ENCODE data around the gene HUNK.

Gene HUNK

DNA sequence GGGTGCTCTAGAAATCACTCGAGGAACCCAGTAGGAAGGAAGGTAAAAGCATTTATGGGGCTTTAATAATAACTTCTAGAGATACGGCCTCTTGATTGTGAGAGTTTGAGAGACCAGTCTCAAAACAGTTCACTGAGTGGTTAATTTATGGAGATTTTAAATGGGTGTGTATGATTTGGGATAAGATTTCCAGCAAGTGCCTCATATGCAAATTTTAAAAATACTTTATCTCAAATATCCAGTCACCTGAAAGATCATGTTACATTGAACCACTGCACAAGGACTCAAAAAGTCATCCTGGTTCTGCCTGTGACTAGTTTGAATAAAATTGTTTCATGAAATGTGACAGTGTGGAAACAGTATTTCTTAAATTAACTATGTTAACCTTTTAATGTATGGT, 64.5 kb downstream of the HUNK start:
- DNase-seq (ENCODE audit: low read depth in 2 of 2): no peak
- TF ChIP-seq, protein P1, sequence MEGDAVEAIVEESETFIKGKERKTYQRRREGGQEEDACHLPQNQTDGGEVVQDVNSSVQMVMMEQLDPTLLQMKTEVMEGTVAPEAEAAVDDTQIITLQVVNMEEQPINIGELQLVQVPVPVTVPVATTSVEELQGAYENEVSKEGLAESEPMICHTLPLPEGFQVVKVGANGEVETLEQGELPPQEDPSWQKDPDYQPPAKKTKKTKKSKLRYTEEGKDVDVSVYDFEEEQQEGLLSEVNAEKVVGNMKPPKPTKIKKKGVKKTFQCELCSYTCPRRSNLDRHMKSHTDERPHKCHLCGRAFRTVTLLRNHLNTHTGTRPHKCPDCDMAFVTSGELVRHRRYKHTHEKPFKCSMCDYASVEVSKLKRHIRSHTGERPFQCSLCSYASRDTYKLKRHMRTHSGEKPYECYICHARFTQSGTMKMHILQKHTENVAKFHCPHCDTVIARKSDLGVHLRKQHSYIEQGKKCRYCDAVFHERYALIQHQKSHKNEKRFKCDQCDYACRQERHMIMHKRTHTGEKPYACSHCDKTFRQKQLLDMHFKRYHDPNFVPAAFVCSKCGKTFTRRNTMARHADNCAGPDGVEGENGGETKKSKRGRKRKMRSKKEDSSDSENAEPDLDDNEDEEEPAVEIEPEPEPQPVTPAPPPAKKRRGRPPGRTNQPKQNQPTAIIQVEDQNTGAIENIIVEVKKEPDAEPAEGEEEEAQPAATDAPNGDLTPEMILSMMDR (IDR thresholded peaks at IDR 0.05; ENCODE audit: low read depth, low read length): no peak
- no peak overlapping the region for H3K4me3 ChIP-seq (replicated peaks in 1 of 2; ENCODE audit: low read depth in 2 of 2, low read length in 2 of 2)

DNA sequence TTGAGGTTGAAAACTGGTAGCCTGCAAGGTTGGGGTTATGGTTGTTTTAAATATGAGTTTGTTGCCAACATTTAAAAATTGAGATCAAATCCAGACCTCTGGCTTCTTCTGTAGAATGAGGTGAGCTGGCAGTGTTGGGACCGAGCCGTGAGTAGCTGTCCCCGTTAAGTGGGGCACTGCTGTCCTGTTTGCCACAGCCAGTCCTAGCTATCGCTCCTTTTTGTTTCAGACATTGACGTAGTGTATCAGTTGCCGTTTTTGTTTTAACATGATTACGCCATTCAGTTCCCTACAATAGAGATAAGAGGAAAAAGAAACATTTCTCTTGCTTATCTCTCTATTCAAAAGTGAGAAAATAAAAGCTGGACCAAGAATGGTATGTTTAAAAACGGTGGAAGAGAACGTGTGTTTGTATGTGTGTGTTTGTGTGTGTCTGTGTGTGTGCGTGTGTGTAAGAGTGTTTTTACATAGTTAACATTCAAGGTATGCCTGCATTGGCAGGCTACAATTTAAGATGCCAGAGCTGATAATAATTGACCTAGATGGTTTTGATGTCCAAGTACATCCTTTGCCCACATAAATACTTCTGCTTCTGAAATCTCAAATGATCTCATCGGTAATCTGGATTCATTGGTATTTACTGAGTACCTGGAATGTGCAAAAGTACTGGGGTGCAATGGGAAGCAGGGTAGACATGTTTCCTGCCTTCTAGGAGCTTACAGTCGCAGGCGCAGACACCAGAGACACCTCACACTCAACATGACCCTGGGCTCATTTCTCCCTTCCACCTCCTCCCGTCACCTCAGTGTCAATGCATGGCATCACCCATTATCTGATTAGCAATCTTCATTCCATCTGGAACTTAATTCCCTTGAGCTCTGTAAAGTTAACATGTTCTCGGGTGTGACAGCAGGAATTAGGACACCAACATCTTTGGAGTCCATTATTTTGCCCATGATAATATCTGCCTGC, 65.8 kb downstream of the HUNK start:
- TF ChIP-seq, protein P1 (IDR thresholded peaks at IDR 0.05; ENCODE audit: low read depth, low read length): no peak

GRCh38 chr21:31941694-31942093, 68.9 kb downstream of the HUNK start:
- no peak overlapping the region for H3K4me3 ChIP-seq (replicated peaks in 1 of 2; ENCODE audit: low read depth in 2 of 2, low read length in 2 of 2)
- TF ChIP-seq, protein P1 (IDR thresholded peaks at IDR 0.05; ENCODE audit: low read depth, low read length): no peak
- no peak for DNase-seq (ENCODE audit: low read depth in 2 of 2)

More for the DNA sequence above, 65.8 kb downstream of the HUNK start:
- no peak for DNase-seq (ENCODE audit: low read depth in 2 of 2)
- H3K4me3 ChIP-seq (replicated peaks in 1 of 2; ENCODE audit: low read depth in 2 of 2, low read length in 2 of 2): no peak overlapping the region

- TF ChIP-seq, protein P1 (IDR thresholded peaks at IDR 0.05; ENCODE audit: low read depth, low read length): no peak
- H3K4me3 ChIP-seq (replicated peaks in 1 of 2; ENCODE audit: low read depth in 2 of 2, low read length in 2 of 2): no peak overlapping the region
- no peak for DNase-seq (ENCODE audit: low read depth in 2 of 2)
These were observed 70.7 kb downstream of the HUNK start for GRCh38 chr21:31943561-31943960.

DNA sequence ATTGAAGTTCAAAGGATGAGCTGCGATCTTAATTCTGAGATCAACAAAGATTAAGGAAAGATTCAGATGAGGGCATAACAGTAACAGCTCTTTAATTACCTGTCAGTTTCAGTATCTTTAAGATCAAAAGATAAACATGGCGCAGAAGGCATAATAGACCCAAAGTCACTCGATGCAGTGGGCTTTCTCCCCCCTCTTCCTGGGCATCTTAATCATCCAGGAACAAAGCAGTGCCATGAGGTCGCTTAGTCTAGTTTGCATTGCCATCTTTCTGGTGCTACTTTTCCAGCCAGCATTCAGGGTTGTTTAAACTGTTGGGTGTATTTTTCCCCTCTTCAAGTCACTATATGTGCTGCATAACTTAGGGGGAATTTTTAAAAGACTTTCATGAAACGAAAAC, 72.3 kb downstream of the HUNK start:
- no peak overlapping the region for H3K4me3 ChIP-seq (replicated peaks in 1 of 2; ENCODE audit: low read depth in 2 of 2, low read length in 2 of 2)
- TF ChIP-seq, protein P1 (IDR thresholded peaks at IDR 0.05; ENCODE audit: low read depth, low read length): no peak
- no peak for DNase-seq (ENCODE audit: low read depth in 2 of 2)

- no peak overlapping the region for H3K4me3 ChIP-seq (replicated peaks in 1 of 2; ENCODE audit: low read depth in 2 of 2, low read length in 2 of 2)
- peak in 1 of 2 donors; percentile 22 for DNase-seq (ENCODE audit: low read depth in 2 of 2)
- TF ChIP-seq, protein P1 (IDR thresholded peaks at IDR 0.05; ENCODE audit: low read depth, low read length): no peak
These were observed 72.7 kb downstream of the HUNK start for GRCh38 chr21:31945546-31945945.
